ENCODE results near the gene PLA2G2C.
"Not testable (repeated sequence)": the region's sequence is repeated elsewhere in the genome, so short reads cannot be mapped to it uniquely, and the experiment has no call there.

The PLA2G2C gene

DNA sequence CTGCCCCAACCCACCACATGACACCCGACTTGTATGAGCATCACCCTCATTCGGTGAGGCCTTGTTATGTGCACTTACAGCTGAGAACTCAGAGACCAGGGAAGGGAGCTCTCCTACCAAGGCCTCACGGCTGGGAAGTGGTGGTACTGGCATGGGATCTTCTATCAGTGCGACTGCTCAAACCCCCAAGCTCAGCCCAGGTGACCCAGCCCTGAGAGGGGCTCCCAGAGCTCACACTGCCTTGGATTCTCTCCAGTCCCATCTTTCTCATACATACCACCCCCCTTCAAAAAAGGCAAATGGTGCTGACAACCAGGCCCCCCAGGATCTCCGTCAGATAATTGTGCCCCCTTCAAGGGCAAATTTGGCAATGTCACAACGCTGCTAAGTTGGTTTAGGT is 48.0 kb downstream of the PLA2G2C start:
- no peak for DNase-seq (ENCODE audit: extremely low read depth, low read depth)
- H3K4me3 ChIP-seq (replicated peaks; ENCODE audit: low read depth, low read length) = no peak overlapping the region
- TF ChIP-seq, protein P1, sequence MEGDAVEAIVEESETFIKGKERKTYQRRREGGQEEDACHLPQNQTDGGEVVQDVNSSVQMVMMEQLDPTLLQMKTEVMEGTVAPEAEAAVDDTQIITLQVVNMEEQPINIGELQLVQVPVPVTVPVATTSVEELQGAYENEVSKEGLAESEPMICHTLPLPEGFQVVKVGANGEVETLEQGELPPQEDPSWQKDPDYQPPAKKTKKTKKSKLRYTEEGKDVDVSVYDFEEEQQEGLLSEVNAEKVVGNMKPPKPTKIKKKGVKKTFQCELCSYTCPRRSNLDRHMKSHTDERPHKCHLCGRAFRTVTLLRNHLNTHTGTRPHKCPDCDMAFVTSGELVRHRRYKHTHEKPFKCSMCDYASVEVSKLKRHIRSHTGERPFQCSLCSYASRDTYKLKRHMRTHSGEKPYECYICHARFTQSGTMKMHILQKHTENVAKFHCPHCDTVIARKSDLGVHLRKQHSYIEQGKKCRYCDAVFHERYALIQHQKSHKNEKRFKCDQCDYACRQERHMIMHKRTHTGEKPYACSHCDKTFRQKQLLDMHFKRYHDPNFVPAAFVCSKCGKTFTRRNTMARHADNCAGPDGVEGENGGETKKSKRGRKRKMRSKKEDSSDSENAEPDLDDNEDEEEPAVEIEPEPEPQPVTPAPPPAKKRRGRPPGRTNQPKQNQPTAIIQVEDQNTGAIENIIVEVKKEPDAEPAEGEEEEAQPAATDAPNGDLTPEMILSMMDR (IDR thresholded peaks at IDR 0.05; ENCODE audit: low read depth, low read length, missing control alignments) = no peak

DNA sequence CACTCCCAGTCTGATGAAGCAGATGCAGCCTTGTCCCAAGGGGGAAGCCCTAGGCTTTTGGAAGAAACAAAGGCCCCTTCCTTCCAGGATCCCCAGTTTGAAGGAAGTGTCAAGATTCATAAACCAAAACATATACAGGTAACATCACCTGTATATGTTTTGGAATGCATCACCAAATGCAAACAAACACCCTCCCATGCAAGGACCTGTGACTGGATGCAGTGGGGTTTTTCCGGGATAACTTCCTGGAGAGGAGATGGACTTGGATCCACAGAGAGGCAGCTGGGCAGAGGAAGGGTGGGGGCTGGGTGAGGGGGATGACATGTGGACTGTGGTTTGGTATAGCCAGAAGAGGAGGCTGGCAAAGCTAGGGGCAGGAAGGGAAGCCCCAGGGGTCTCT is 48.7 kb downstream of the PLA2G2C start:
- TF ChIP-seq, protein P1 (IDR thresholded peaks at IDR 0.05; ENCODE audit: low read depth, low read length, missing control alignments) = no peak
- no peak for DNase-seq (ENCODE audit: extremely low read depth, low read depth)
- H3K4me3 ChIP-seq (replicated peaks; ENCODE audit: low read depth, low read length) = no peak overlapping the region

DNA sequence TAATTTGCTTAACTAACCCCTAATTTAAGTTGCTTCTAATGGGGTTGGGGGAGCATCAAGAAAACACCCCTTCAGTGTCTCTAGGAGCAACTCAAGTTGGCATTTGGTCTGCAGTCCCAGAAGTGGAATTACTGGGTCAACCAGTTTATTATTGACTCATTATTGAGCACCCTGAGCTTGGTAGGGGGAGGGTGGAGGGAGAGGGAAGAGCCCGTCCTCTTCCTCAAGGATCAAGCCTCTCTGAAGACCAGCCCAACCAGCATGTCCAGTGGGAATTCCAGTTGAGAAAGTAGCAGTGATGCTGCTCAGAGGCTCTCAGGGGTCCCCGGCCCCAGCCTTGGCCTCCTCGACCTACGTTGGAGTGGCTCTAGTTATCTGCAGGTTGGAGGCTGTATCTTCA is 49.3 kb downstream of the PLA2G2C start:
- DNase-seq (ENCODE audit: extremely low read depth, low read depth) = no peak
- TF ChIP-seq, protein P1 (IDR thresholded peaks at IDR 0.05; ENCODE audit: low read depth, low read length, missing control alignments) = no peak
- H3K4me3 ChIP-seq (replicated peaks; ENCODE audit: low read depth, low read length) = no peak overlapping the region

DNA sequence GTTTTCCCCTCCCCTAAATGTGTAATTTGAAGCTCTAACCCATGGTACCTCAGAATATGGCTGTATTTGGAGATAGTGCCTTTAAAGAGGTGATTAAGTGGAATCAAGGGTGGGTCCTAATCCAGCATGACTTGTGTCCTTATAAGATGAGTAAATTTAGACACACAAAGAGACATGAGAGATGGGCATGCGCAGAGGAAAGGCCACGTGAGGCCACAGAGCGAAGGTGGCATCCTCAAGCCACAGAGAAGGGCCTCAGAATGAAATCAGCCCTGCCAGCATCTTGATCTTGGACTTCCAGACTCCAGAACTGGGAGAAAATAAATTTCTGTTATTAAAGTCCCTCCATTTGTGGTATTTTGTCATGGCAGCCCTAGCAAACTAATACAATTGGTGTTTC is 50.1 kb downstream of the PLA2G2C start:
- DNase-seq (ENCODE audit: extremely low read depth, low read depth) = no peak
- no peak overlapping the region for H3K4me3 ChIP-seq (replicated peaks; ENCODE audit: low read depth, low read length)
- TF ChIP-seq, protein P1 (IDR thresholded peaks at IDR 0.05; ENCODE audit: low read depth, low read length, missing control alignments) = no peak

DNA sequence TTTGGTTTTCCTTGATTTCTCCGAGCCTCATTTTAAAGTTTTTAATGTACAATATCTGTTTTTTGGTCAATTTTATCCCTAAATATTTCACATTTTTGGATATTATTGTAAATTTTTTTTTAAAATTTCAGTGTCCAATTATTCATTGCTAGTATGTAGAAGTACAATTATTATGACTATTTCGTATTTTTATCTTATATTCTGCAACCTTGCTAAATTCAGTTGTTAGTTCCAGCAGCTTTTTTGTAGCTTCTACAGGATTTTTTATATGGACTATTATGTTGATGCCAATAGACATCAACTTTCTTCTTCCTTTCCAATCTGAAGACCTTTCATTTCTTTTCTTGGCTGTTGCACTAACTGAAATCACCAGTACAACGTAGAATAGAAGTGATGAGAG is 51.3 kb downstream of the PLA2G2C start:
- no peak for DNase-seq (ENCODE audit: extremely low read depth, low read depth)
- H3K4me3 ChIP-seq (replicated peaks; ENCODE audit: low read depth, low read length) = no peak overlapping the region
- TF ChIP-seq, protein P1 (IDR thresholded peaks at IDR 0.05; ENCODE audit: low read depth, low read length, missing control alignments) = no peak

DNA sequence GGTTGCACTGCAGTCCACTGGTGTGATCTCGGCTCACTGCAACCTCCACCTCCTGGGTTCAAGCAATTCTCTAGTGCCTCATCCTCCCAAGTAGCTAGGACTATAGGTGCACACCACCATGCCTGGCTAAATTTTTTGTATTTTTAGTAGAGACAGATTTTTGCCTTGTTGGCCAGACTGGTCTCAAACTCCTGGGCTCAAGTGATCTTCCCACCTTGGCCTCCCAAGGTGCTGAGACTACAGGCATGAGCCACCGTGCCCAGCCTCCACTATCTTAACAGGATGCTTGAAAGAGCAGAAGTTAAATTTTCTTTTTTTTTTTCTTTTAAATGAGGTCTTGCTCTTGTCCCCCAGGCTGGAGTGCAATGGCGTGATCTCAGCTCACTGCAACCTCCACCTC is 55.8 kb downstream of the PLA2G2C start:
- DNase-seq (ENCODE audit: extremely low read depth, low read depth); H3K4me3 ChIP-seq (replicated peaks; ENCODE audit: low read depth, low read length): not testable (repeated sequence)

DNA sequence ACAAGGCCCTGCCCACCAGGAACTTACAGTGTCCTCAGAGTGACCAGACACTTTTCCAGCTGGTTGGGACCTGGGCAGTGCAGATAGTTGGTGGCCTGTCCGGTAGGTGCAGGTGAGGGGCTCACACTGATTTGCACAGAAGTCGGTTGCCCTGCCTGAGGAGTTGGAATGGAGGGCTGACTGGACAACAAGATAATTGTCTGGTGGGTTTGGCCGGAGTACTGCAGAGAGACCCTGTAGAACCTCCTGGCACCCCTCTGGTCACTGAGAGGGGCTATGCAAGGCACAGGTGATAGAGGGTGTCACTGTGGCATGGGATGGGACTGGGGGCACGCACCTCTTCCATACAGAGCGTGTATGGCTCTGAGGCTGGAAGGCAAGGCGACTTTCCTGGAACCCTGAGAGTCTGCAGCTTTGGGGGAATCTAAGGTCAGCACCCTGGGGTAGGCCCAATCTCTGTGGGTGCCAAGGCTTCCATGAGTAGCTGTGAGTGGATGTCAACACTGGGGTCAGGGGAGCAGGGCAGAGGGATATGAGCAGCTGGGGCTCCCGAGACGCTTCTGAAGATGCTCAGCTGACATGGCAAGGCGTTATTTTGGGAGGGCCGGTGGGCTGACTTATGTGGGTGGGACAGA is 59.4 kb downstream of the PLA2G2C start:
- no peak overlapping the region for H3K4me3 ChIP-seq (replicated peaks; ENCODE audit: low read depth, low read length)
- TF ChIP-seq, protein P1 (IDR thresholded peaks at IDR 0.05; ENCODE audit: low read depth, low read length, missing control alignments) = no peak
- no peak for DNase-seq (ENCODE audit: extremely low read depth, low read depth)
